Right cardiac atrium (tissue), 5 donors: ENCODE measurements around the gene PEX11G. TPM values are rescaled to one million over a fixed set of nuclear protein-coding genes. Genes with fewer than 3 reads are reported as not detected.
A peak's percentile ranks its signal among the peaks of the same experiment; 100 is the strongest.

Experiments
- ATAC-seq, 2 donors: fragments of 200-7000 bp; cut with Tn5 transposase; one replicate each; pipeline versions ENCODE4 v1.8.0 to v1.9.1; 2020; ENCODE audit warnings: moderate library complexity in 2 of 2, mild to moderate bottlenecking in 1 of 2
- DNase-seq, 3 donors: peaks; one replicate each; pipeline ENCODE4 v3.0.0-alpha.2; 2020
- H3K27ac ChIP-seq: one replicate; pipeline ENCODE4 v1.5.1; 2013; ENCODE audit warnings: mild to moderate bottlenecking, low read length, control low read depth, moderate library complexity
- H3K27me3 ChIP-seq: one replicate; pipeline ENCODE4 v1.6.1; 2013; ENCODE audit not compliant: control insufficient read depth, insufficient read depth
- H3K4me1 ChIP-seq: one replicate; pipeline ENCODE4 v1.6.1; 2013; ENCODE audit warnings: low read length; ENCODE audit not compliant: control insufficient read depth, insufficient read depth
- H3K4me3 ChIP-seq: one replicate; pipeline ENCODE4 v1.5.1; 2013; ENCODE audit warnings: low read length, control low read depth
- H3K9me3 ChIP-seq: one replicate; pipeline ENCODE4 v1.6.1; 2013; ENCODE audit warnings: low read length; ENCODE audit not compliant: control insufficient read depth
- WGBS: extraction: QIAGEN DNeasy Blood & Tissue Kit; methylation state at CpG from one replicate; pipeline ENCODE4 v1.1.7; 2013; 5-methylcytosine and 5-hydroxymethylcytosine counted together
- intact Hi-C, 4 donors: fragments of 100-400 bp; cut with DNase I; formaldehyde crosslinking; loops; one replicate each; pipeline versions ENCODE4 v1.11.0 to v1.14.0; 2022 to 2023
- polyA plus RNA-seq: library from polyadenylated mRNA; stranded (reverse); fragments of 200-250 nt; gene quantifications from one replicate; pipeline ENCODE4 v1.2.3, GENCODE V29; 2013
- total RNA-seq, 4 donors: library from RNA; stranded (reverse); fragmentation: NEBNext Ultra II Directional; extraction: Animal tissue kit (Norgen Biotek cat#: 25700); gene quantifications; one replicate each; pipeline ENCODE4 v1.2.1, GENCODE V29; 2021
- donor health status: healthy with polysubstance abuse.
- donor health status: DM: no; HTN: yes; CAD: no.
- donor health status: DM: no; HTN: no; CAD: no.
- donor health status: DM: no; HTN: yes; CAD: no; lungs with severe emphysema.
- donor health status: DM: yes; HTN: yes; CAD: no.

The PEX11G gene
- total and polyA plus RNA-seq, 5 donors: 1.5 to 3.2 (median 2.4) TPM

DNA sequence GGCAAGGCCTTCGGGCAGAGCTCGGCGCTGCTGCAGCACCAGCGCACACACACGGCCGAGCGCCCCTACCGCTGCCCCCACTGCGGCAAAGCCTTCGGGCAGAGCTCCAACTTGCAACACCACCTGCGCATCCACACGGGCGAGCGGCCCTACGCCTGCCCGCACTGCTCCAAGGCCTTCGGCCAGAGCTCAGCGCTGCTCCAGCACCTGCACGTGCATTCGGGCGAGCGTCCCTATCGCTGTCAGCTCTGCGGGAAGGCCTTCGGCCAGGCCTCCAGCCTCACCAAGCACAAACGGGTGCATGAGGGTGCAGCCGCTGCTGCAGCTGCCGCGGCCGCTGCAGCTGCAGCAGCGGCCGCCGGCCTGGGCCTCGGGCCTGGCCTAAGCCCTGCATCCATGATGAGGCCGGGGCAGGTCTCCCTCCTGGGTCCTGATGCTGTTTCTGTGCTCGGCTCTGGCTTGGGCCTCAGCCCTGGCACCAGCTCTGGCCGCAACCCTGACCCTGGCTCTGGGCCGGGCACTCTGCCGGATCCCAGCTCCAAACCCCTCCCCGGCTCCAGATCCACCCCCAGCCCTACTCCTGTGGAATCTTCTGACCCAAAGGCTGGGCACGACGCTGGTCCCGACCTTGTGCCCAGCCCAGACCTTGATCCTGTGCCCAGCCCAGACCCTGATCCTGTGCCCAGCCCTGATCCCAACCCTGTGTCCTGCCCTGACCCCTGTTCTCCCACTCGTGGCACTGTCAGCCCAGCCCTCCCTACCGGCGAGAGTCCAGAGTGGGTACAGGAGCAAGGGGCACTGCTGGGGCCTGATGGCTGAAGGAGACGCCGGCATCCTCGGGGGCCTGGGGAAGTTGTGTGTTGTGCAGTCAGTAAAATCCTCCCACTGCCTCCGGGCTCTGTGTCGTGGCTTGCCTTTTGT, 31.6 kb upstream of the PEX11G start:
- DNase-seq: peak in 2 of 3 donors; percentile 55 to 56
- H3K4me3 ChIP-seq: no peak overlapping the region
- peaks cover 11% of the 10 kb centered on the region for H3K4me1 ChIP-seq
- H3K27ac ChIP-seq: no peak overlapping the region
- no peaks in the 10 kb centered on the region for H3K27me3 ChIP-seq
- intact Hi-C loops: loop anchor here in 1 of 4 donors (10.0 kb wide), 1 partner anchor 126 kb away; no protein-coding TSS in a partner anchor
- 89% methylated on average over 51 of the region's 51 CpGs for WGBS
- no peaks in the 10 kb centered on the region for H3K9me3 ChIP-seq
- no peak for ATAC-seq

DNA sequence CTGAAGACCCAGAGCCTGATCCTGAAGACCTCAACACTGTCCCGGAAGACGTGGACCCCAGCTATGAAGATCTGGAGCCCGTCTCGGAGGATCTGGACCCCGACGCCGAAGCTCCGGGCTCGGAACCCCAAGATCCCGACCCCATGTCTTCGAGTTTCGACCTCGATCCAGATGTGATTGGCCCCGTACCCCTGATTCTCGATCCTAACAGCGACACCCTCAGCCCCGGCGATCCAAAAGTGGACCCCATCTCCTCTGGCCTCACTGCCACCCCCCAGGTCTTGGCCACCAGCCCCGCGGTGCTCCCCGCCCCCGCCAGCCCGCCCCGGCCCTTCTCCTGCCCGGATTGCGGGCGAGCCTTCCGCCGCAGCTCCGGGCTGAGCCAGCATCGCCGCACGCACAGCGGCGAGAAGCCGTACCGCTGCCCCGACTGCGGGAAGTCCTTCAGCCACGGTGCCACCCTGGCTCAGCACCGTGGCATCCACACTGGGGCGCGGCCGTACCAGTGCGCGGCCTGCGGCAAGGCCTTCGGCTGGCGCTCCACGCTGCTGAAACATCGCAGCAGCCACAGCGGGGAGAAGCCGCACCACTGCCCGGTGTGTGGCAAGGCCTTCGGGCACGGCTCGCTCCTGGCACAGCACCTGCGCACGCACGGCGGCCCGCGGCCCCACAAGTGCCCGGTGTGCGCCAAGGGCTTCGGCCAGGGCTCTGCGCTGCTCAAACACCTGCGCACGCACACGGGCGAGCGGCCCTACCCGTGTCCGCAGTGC, 30.7 kb upstream of the PEX11G start:
- ATAC-seq (no peak), DNase-seq (peak in 2 of 3 donors; percentile 60 to 63)
- no peaks in the 10 kb centered on the region for H3K27me3 ChIP-seq
- WGBS: 97% methylated on average over 74 of the region's 74 CpGs
- intact Hi-C loops: loop anchor here in 1 of 4 donors (10.0 kb wide), 1 partner anchor 125 kb away; no protein-coding TSS in a partner anchor
- no peak overlapping the region for H3K4me3 ChIP-seq
- H3K4me1 ChIP-seq: peaks cover 14% of the 10 kb centered on the region
- H3K9me3 ChIP-seq: no peaks in the 10 kb centered on the region
- no peak overlapping the region for H3K27ac ChIP-seq

DNA sequence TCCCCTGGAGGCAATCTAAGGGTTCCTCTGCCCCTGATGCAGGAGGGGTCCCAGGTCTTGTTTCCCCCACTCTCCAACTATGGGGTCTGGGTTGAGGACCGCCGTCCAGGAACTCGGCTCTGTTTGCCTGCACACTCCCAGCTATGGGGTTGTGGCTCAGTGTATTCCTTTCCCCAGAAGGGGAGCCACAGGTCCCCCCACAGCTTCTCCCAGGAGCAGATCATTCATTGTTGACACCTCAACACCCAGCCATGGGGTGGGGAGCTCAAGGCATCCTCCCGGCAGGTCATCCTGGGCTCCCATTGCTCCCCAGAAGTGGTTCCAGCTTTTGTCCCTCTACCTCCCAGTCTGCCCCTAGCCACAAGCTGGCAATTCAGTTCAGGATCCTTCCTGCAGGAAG, 28.0 kb upstream of the PEX11G start:
- WGBS: 40% methylated on average over 4 of the region's 4 CpGs
- Histone ChIP-seq H3K27me3 (no peaks in the 10 kb centered on the region), H3K4me3 (peak overlapping the region; percentile 97), H3K9me3 (no peaks in the 10 kb centered on the region), H3K4me1 (peaks cover 10% of the 10 kb centered on the region), H3K27ac (peak overlapping the region; percentile 83)
- ATAC-seq (no peak), DNase-seq (peak in 1 of 3 donors; percentile 29)
- intact Hi-C loops: no loop called here

DNA sequence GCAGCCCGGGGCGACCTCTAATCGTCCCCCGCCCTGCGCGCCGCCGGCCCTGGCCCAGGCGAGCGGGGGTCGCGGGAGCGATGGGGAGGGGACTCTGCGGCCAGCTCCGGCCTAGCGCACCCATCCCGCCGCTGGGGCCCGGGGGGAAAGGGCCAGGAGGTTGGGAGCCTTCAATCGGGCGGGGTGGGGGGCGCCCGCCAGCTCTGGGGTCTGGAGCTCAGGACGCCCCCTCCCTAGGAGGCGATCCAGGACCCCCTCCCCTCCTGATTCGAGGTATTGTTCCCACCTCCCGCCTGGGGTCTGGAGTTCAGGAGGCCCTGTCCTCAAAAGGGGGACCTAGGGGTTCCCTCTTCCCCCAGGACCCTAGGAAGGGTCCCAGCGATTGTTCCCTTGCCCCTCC, 27.5 kb upstream of the PEX11G start:
- intact Hi-C loops: no loop called here
- WGBS: 2% methylated on average over 28 of the region's 28 CpGs
- ATAC-seq: no peak
- H3K4me1 ChIP-seq: peaks cover 7% of the 10 kb centered on the region
- H3K4me3 ChIP-seq: peak overlapping the region; percentile 97
- H3K27me3 ChIP-seq: no peaks in the 10 kb centered on the region
- peak in 1 of 3 donors; percentile 74 for DNase-seq
- H3K9me3 ChIP-seq: no peaks in the 10 kb centered on the region
- peak overlapping the region; percentile 83 for H3K27ac ChIP-seq

DNA sequence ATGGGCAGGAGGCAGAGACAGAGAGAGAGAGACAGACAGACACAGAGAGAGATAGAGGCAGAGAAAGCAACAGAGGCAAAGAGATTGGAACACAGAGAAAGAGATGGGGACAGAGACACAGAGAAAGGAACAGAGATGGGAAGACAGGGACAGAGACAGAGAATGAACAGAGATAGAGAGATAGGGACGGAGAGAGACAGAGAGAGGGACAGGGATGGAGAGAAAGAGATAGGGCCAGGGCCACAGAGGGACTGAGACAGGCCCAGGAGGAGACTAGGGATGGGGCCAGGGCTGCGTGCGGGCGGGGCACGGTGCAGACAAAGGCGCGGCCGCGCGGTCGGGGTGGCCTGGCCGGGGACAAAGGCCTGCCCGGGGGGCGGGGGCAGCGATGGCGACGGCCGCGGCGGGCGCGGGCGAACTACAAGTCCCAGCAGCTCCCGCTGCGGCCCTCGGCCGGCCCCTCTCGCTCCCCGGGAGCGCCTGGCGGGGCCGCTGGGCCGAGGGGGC, 26.9 kb upstream of the PEX11G start, which contains the start of gene ZNF358:
TSS of gene ZNF358 (plus strand) at position 459 of the 507 bp plus-strand sequence. CDS start 3,140 bp downstream, outside the sequence.
- WGBS: under 1% methylated on average over 33 of the region's 33 CpGs
- DNase-seq (peak; percentile 86 to 95 (median 95)), ATAC-seq (peak; percentile 88 to 90)
- Histone ChIP-seq H3K27ac (peak within 1 kb of the TSS; percentile 93), H3K9me3 (no peaks in the 10 kb centered on the region), H3K27me3 (no peaks in the 10 kb centered on the region), H3K4me3 (peak within 1 kb of the TSS; percentile 97), H3K4me1 (peaks cover 7% of the 10 kb centered on the region)
- intact Hi-C loops: no loop called here

DNA sequence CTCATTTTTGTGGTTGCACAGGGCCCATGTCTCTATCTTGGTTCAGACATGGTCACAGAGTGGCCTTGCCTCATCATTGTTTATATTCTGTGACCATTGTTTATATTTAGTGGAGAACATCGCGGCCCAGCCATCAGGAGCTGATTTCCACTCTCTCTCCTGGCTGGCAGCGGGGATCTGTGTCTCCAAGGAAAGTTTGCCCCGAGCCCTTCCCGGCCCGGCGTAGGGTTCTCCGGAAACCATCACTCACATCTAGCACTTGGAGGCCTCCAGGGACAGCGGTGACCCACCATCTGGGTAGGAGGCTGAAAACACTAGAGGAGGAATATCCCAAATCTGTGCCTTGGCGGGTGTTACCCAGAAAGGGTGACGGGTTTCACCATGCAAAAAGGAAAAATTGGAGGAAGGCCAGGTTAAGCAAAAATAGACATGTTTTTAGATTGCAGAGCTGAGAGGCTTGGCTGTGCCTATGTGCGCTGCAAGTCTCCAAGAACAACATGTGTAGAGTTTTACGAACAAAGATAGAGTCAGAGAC, 26.3 kb upstream of the PEX11G start:
- intact Hi-C loops: no loop called here
- DNase-seq (peak; percentile 65 to 87 (median 81)), ATAC-seq (peak; percentile 60 to 81)
- Histone ChIP-seq H3K27me3 (no peaks in the 10 kb centered on the region), H3K27ac (peak overlapping the region; percentile 93), H3K4me1 (peaks cover 7% of the 10 kb centered on the region), H3K4me3 (no peak overlapping the region), H3K9me3 (no peaks in the 10 kb centered on the region)
- 39% methylated on average over 13 of the region's 13 CpGs for WGBS

DNA sequence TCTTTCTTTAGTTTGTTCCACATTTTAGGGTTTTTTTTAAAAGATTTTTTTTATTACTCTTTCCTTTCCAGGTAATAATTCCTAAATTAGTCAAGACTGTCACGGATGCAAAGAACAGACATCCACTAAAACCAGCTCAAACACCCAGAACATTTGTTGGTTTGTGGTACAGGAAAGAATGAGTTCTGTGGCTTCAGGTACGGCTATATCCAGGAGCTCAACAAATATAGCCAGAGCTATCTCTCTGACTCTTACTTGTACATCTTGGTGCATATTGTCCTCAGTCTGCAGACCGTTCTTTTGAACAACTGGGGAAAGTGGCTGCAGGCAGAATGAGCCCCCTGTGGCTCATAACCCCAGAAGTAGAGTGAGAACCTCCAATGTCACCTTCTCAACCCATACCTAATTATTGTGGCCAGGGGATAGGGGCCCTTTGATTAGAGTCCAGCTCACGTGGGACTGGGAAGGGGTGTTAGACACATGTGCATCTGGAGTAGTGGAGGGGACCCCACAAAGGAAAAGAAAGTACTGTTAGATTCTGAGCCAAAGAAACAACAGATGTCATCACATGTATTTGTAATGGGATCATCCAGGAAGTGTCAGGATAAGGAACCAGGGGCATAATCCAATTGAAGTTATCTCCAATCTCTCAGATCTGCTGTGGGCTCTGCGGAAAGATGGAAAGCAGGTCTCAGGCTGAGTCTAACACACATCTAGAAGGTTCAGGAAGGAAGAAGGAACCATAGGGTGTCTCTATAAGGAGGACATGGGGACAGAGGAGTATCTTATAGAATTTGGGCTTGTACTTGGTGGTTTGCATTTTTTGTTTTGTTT, 25.2 kb upstream of the PEX11G start:
- DNase-seq (no peak), ATAC-seq (no peak)
- Histone ChIP-seq H3K4me1 (peaks cover 7% of the 10 kb centered on the region), H3K4me3 (no peak overlapping the region), H3K9me3 (no peaks in the 10 kb centered on the region), H3K27me3 (no peaks in the 10 kb centered on the region), H3K27ac (no peak overlapping the region)
- intact Hi-C loops: no loop called here
- WGBS: 82% methylated on average over 5 of the region's 5 CpGs

DNA sequence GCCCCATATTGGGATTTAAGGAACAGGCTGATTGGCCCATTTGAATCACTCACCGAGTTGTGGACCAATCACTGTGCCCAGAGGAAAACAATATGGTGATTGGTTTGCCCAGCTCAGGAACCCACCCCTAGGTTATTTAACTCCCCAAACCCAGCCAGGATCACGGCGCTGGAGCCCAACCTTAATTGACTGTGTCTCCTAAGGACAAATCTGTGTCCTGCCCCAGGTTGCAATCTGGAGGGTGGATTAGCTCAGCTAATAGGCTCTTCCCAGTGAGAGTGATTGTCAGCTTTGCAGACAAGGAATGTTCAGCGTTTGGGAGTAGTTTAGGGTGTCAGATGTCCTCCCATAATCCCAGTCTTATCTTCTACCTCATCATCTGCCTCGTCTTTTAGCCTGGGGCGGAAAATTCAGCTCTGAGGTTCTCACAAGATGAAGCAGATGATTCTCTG, 23.6 kb upstream of the PEX11G start:
- 56% methylated on average over 6 of the region's 6 CpGs for WGBS

DNA sequence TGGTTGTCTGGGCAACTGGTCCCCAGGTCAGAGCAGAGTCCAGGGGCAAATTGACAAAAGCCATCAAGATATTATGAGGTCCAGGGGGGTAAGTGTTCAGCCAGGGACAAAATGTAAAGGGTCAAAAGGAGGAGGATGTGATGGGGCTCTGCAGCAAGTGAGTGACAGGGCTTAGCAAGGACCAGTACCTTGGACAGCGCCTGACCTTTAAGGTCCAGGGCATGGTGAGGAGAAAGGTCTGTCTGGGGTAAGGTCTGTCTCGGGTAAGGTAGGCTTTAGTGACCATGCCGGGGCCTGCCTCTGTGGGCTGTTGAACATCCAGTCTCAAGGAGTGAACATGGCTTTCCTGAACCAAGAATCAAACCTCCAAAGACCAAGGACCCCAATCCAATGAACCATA, 20.8 kb upstream of the PEX11G start:
- no peak overlapping the region for H3K4me3 ChIP-seq
- ATAC-seq (no peak), DNase-seq (no peak)
- no peaks in the 10 kb centered on the region for H3K9me3 ChIP-seq
- no peaks in the 10 kb centered on the region for H3K27me3 ChIP-seq
- no peak overlapping the region for H3K27ac ChIP-seq
- 15% methylated on average over 3 of the region's 3 CpGs for WGBS
- intact Hi-C loops: no loop called here
- H3K4me1 ChIP-seq: no peaks in the 10 kb centered on the region

More for the DNA sequence above, 23.6 kb upstream of the PEX11G start:
- DNase-seq (no peak), ATAC-seq (no peak)
- H3K4me3 ChIP-seq: no peak overlapping the region
- H3K9me3 ChIP-seq: no peaks in the 10 kb centered on the region
- H3K27ac ChIP-seq: no peak overlapping the region
- H3K4me1 ChIP-seq: peaks cover 7% of the 10 kb centered on the region
- no peaks in the 10 kb centered on the region for H3K27me3 ChIP-seq
- intact Hi-C loops: no loop called here

DNA sequence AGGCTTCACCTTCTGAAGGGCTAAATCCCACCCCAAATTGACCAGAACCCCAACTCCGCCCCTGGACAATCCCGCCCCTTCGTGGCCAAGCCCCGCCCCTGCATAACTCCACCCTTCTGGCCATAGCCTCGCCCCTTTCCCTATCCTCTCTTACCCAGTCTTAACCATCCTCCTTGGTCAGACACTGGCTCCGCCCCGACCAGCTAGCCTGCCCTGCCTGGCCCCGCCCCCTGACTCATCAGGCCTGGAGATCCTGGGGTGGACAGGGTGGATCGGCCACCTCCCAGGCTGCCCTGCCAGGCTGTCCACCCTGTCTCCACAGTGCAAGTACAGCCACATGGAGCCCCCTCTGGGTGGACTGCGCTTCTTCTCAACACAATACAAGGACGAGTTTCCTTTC, 19.0 kb upstream of the PEX11G start:
- intact Hi-C loops: no loop called here
- Histone ChIP-seq H3K27me3 (no peaks in the 10 kb centered on the region), H3K27ac (no peak overlapping the region), H3K4me3 (no peak overlapping the region), H3K9me3 (no peaks in the 10 kb centered on the region), H3K4me1 (no peaks in the 10 kb centered on the region)
- ATAC-seq (peak; percentile 63 to 82), DNase-seq (peak; percentile 88 to 90 (median 90))
- WGBS: 44% methylated on average over 11 of the region's 11 CpGs
